Measurements from ENCODE around the gene PRMT7. TPM values are rescaled to one million over a fixed set of nuclear protein-coding genes. Genes with fewer than 3 reads are reported as not detected.

PRMT7 gene
- total RNA-seq, 1 experiment from 2014 or later = 49.4 TPM

- Mint-ChIP-seq H3K9me3 (ENCODE audit: low read depth, unreplicated experiment) (no peaks in the 10 kb centered on the region), H3K4me3 (ENCODE audit: low read depth, unreplicated experiment) (no peak overlapping the region), H3K4me1 (ENCODE audit: low read depth, unreplicated experiment) (no peaks in the 10 kb centered on the region), H3K27ac (ENCODE audit: unreplicated experiment) (no peak overlapping the region), H3K27me3 (ENCODE audit: unreplicated experiment) (no peaks in the 10 kb centered on the region), H3K36me3 (ENCODE audit: insufficient read depth, unreplicated experiment) (peaks cover 19% of the 10 kb centered on the region)
- DNase-seq = no peak
- TF ChIP-seq CTCF (IDR thresholded peaks at IDR 0.05; ENCODE audit: unreplicated experiment) = no peak
- BruUV-seq (replicated peaks) = no TSS peak
- CTCF ChIA-PET = no interaction called here
- intact Hi-C loops (cut with micrococcal nuclease; ENCODE audit: unreplicated experiment) = no loop called here
These were observed 32.3 kb downstream of the PRMT7 start for GRCh38 chr16:68343137-68343536.

GRCh38 chr16:68344252-68344651 lies 33.4 kb downstream of the PRMT7 start:
- no peaks in the 10 kb centered on the region for H3K4me1 Mint-ChIP-seq (ENCODE audit: low read depth, unreplicated experiment)
- H3K27me3 Mint-ChIP-seq (ENCODE audit: unreplicated experiment) = no peaks in the 10 kb centered on the region
- H3K4me3 Mint-ChIP-seq (ENCODE audit: low read depth, unreplicated experiment) = no peak overlapping the region
- no peak overlapping the region for H3K27ac Mint-ChIP-seq (ENCODE audit: unreplicated experiment)
- no peak for TF ChIP-seq CTCF (IDR thresholded peaks at IDR 0.05; ENCODE audit: unreplicated experiment)
- intact Hi-C loops (cut with micrococcal nuclease; ENCODE audit: unreplicated experiment) = no loop called here
- no peaks in the 10 kb centered on the region for H3K9me3 Mint-ChIP-seq (ENCODE audit: low read depth, unreplicated experiment)
- H3K36me3 Mint-ChIP-seq (ENCODE audit: insufficient read depth, unreplicated experiment) = peaks cover 19% of the 10 kb centered on the region
- no TSS peak for BruUV-seq (replicated peaks)
- CTCF ChIA-PET = no interaction called here
- DNase-seq = no peak

DNA sequence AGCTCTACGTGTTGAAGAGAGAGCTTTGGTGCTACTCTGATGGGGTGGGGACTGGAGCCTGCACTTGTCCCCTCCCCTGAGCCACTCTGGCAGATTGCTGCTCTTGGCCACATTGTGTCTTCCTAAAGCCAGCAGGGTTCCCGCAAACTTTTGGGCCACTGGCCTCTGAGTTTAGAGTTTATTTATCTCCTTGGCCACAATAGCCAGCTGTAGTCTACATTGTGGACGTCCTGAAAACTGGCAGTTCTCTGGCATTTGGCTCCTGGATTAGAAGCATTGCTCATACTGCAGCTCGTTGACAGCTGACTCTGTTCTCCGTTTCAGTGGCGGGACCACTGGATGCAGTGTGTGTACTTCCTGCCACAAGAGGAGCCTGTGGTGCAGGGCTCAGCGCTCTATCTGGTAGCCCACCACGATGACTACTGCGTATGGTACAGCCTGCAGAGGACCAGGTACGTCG lies 34.6 kb downstream of the PRMT7 start:
- no TSS peak for BruUV-seq (replicated peaks)
- intact Hi-C loops (cut with micrococcal nuclease; ENCODE audit: unreplicated experiment) = no loop called here
- Mint-ChIP-seq H3K4me3 (ENCODE audit: low read depth, unreplicated experiment) (no peak overlapping the region), H3K36me3 (ENCODE audit: insufficient read depth, unreplicated experiment) (peaks cover 19% of the 10 kb centered on the region), H3K27ac (ENCODE audit: unreplicated experiment) (no peak overlapping the region), H3K27me3 (ENCODE audit: unreplicated experiment) (no peaks in the 10 kb centered on the region), H3K4me1 (ENCODE audit: low read depth, unreplicated experiment) (no peaks in the 10 kb centered on the region), H3K9me3 (ENCODE audit: low read depth, unreplicated experiment) (no peaks in the 10 kb centered on the region)
- TF ChIP-seq CTCF (IDR thresholded peaks at IDR 0.05; ENCODE audit: unreplicated experiment) = no peak
- CTCF ChIA-PET = no interaction called here
- DNase-seq = no peak

GRCh38 chr16:68345958-68346635 lies 35.3 kb downstream of the PRMT7 start:
- no TSS peak for BruUV-seq (replicated peaks)
- CTCF ChIA-PET = no interaction called here

More at GRCh38 chr16:68345958-68346635, 35.3 kb downstream of the PRMT7 start:
- H3K4me1 Mint-ChIP-seq (ENCODE audit: low read depth, unreplicated experiment) = no peaks in the 10 kb centered on the region
- no peak for TF ChIP-seq CTCF (IDR thresholded peaks at IDR 0.05; ENCODE audit: unreplicated experiment)
- H3K27ac Mint-ChIP-seq (ENCODE audit: unreplicated experiment) = no peak overlapping the region
- no peaks in the 10 kb centered on the region for H3K9me3 Mint-ChIP-seq (ENCODE audit: low read depth, unreplicated experiment)
- H3K27me3 Mint-ChIP-seq (ENCODE audit: unreplicated experiment) = no peaks in the 10 kb centered on the region
- no peak overlapping the region for H3K4me3 Mint-ChIP-seq (ENCODE audit: low read depth, unreplicated experiment)
- intact Hi-C loops (cut with micrococcal nuclease; ENCODE audit: unreplicated experiment) = no loop called here
- H3K36me3 Mint-ChIP-seq (ENCODE audit: insufficient read depth, unreplicated experiment) = peaks cover 19% of the 10 kb centered on the region
- no peak for DNase-seq

Measured in Calu3 (cell line).